GM23338 (cell line): ENCODE data around the gene ROBO1. TPM values are rescaled to one million over a fixed set of nuclear protein-coding genes. Genes with fewer than 3 reads are reported as not detected.

ENCODE experiments used
- ATAC-seq: fragments of 200-7000 bp; cut with Tn5 transposase; 3 replicates; pipeline ENCODE4 v1.9.1; 2020
- DNase-seq: peaks from one replicate; pipeline ENCODE4 v3.0.0-alpha.2; 2015; ENCODE audit warnings: low spot score
- H2AFZ ChIP-seq: fragments of 200-600 bp; sonication (generic); 2 replicates; pipeline ENCODE4 v1.8.0; 2016; ENCODE audit warnings: antibody characterized with exemption, mild to moderate bottlenecking, moderate library complexity
- H3F3A ChIP-seq: fragments of 200-600 bp; sonication (generic); replicated peaks from 2 replicates; pipeline ENCODE4 v1.8.0; 2017; ENCODE audit warnings: antibody characterized with exemption, mixed run types, low read depth
- H3K27ac ChIP-seq: fragments of 200-600 bp; sonication (generic); 2 replicates; pipeline ENCODE4 v1.6.1; 2016; ENCODE audit warnings: low read depth
- H3K27me3 ChIP-seq: fragments of 200-600 bp; sonication (generic); 2 replicates; pipeline ENCODE4 v1.8.0; 2016; ENCODE audit warnings: mild to moderate bottlenecking, mixed run types, moderate library complexity; ENCODE audit not compliant: insufficient read depth
- H3K36me3 ChIP-seq: fragments of 200-600 bp; sonication (generic); 2 replicates; pipeline ENCODE4 v1.8.0; 2016; ENCODE audit warnings: mild to moderate bottlenecking; ENCODE audit not compliant: insufficient read depth
- H3K4me1 ChIP-seq: fragments of 200-600 bp; sonication (generic); 2 replicates; pipeline ENCODE4 v1.8.0; 2016; ENCODE audit warnings: mild to moderate bottlenecking, moderate library complexity; ENCODE audit not compliant: insufficient read depth
- H3K4me2 ChIP-seq: fragments of 200-600 bp; sonication (generic); 2 replicates; pipeline ENCODE4 v1.7.1; 2017; ENCODE audit warnings: mixed run types
- H3K4me3 ChIP-seq: fragments of 200-600 bp; sonication (generic); 2 replicates; pipeline ENCODE4 v1.6.1; 2016; ENCODE audit warnings: mixed run types
- H3K79me2 ChIP-seq: fragments of 200-600 bp; sonication (generic); replicated peaks from 2 replicates; pipeline ENCODE4 v1.8.0; 2017; ENCODE audit warnings: mild to moderate bottlenecking; ENCODE audit not compliant: insufficient read depth
- H3K9me2 ChIP-seq: fragments of 200-600 bp; sonication (generic); 2 replicates; pipeline ENCODE4 v1.8.0; 2017; ENCODE audit not compliant: insufficient read depth
- H4K20me1 ChIP-seq: fragments of 200-600 bp; sonication (generic); replicated peaks from 2 replicates; pipeline ENCODE4 v1.8.0; 2017; ENCODE audit warnings: mild to moderate bottlenecking; ENCODE audit not compliant: insufficient read depth
- H3K27ac Mint-ChIP-seq: 2 replicates; pipeline ENCODE4 v1.8.0; 2020; ENCODE audit warnings: inconsistent platforms, mild to moderate bottlenecking, moderate library complexity, mixed read lengths
- H3K27me3 Mint-ChIP-seq: 3 replicates; pipeline ENCODE4 v1.8.0; 2022; ENCODE audit warnings: low read depth, mild to moderate bottlenecking, moderate library complexity, mixed read lengths, inconsistent platforms; ENCODE audit not compliant: insufficient read depth, poor library complexity
- H3K36me3 Mint-ChIP-seq: 3 replicates; pipeline ENCODE4 v1.8.0; 2021; ENCODE audit warnings: low read depth, mild to moderate bottlenecking, inconsistent platforms, moderate library complexity, mixed read lengths
- H3K4me1 Mint-ChIP-seq: 3 replicates; pipeline ENCODE4 v1.8.0; 2020; ENCODE audit warnings: mild to moderate bottlenecking, inconsistent platforms, mixed read lengths
- H3K4me3 Mint-ChIP-seq: 3 replicates; pipeline ENCODE4 v1.8.0; 2021; ENCODE audit warnings: moderate library complexity, mild to moderate bottlenecking, inconsistent platforms, mixed read lengths
- H3K9me3 Mint-ChIP-seq: 3 replicates; pipeline ENCODE4 v1.8.0; 2020; ENCODE audit warnings: moderate library complexity, mild to moderate bottlenecking, inconsistent platforms, mixed read lengths
- CREB1 ChIP-seq: fragments of 250-450 bp; sonication (Bioruptor Pico); IDR thresholded peaks from 2 replicates; pipeline ENCODE4 v1.5.0; 2020; ENCODE audit warnings: low read depth, mild to moderate bottlenecking, moderate library complexity
- CTCF ChIP-seq, 2 experiments: fragments of 200-600 bp in 1 of 2; sonication (generic) in 1 of 2; conservative IDR thresholded peaks; 2 replicates each; pipeline versions ENCODE4 v1.5.1 to v1.6.1; 2016 to 2017; ENCODE audit warnings: antibody characterized with exemption in 2 of 2, low read depth in 2 of 2, mild to moderate bottlenecking in 2 of 2, moderate library complexity in 1 of 2
- ETS1 ChIP-seq: IDR thresholded peaks from 2 replicates; pipeline ENCODE4 v1.6.1; 2016; ENCODE audit warnings: antibody characterized with exemption
- EZH2 ChIP-seq: fragments of 200-600 bp; sonication (generic); IDR thresholded peaks from one replicate; pipeline ENCODE4 v1.8.0; 2017; ENCODE audit warnings: antibody characterized with exemption, mild to moderate bottlenecking, low read depth; ENCODE audit not compliant: unreplicated experiment
- EZH2phosphoT487 ChIP-seq: fragments of 200-600 bp; sonication (generic); IDR thresholded peaks from one replicate; pipeline ENCODE4 v1.8.1; 2018; ENCODE audit warnings: antibody characterized with exemption; ENCODE audit not compliant: unreplicated experiment
- JUNB ChIP-seq: IDR thresholded peaks from one replicate; pipeline ENCODE4 v1.6.1; 2016; ENCODE audit warnings: antibody characterized with exemption; ENCODE audit not compliant: unreplicated experiment
- POLR2AphosphoS5 ChIP-seq: IDR thresholded peaks from 2 replicates; pipeline ENCODE4 v1.6.1; 2016; ENCODE audit warnings: antibody characterized with exemption, low read depth
- REST ChIP-seq: IDR thresholded peaks from one replicate; pipeline ENCODE4 v1.6.1; 2018; ENCODE audit warnings: antibody characterized with exemption; ENCODE audit not compliant: unreplicated experiment
- STAT1 ChIP-seq: IDR thresholded peaks from one replicate; pipeline ENCODE4 v1.6.1; 2016; ENCODE audit warnings: antibody characterized with exemption; ENCODE audit not compliant: unreplicated experiment
- ZNF114 ChIP-seq: fragments of 250-450 bp; sonication (Bioruptor Pico); IDR thresholded peaks from 2 replicates; pipeline ENCODE4 v1.5.0; 2020; ENCODE audit warnings: mild to moderate bottlenecking, moderate library complexity
- ZNF331 ChIP-seq: fragments of 250-450 bp; sonication (Bioruptor Pico); IDR thresholded peaks from 2 replicates; pipeline ENCODE4 v1.5.0; 2020; ENCODE audit warnings: low read depth, mild to moderate bottlenecking, moderate library complexity
- polyA plus RNA-seq: library from polyadenylated mRNA; unstranded; fragments of >200 nt; fragmentation: Nextera tagmentation; extraction: Ambion mirVana; gene quantifications from 2 replicates; pipeline ENCODE4 v1.2.1, GENCODE V29; 2016
- total RNA-seq: library from RNA; depleted of rRNA; stranded (reverse); fragments of >200 nt; shearing (Covaris generic); gene quantifications from 2 replicates; pipeline ENCODE4 v1.2.3, GENCODE V29; 2014

Gene ROBO1
- total and polyA plus RNA-seq, 2 experiments from 2014 or later, result 19.2 to 78.3 TPM

DNA sequence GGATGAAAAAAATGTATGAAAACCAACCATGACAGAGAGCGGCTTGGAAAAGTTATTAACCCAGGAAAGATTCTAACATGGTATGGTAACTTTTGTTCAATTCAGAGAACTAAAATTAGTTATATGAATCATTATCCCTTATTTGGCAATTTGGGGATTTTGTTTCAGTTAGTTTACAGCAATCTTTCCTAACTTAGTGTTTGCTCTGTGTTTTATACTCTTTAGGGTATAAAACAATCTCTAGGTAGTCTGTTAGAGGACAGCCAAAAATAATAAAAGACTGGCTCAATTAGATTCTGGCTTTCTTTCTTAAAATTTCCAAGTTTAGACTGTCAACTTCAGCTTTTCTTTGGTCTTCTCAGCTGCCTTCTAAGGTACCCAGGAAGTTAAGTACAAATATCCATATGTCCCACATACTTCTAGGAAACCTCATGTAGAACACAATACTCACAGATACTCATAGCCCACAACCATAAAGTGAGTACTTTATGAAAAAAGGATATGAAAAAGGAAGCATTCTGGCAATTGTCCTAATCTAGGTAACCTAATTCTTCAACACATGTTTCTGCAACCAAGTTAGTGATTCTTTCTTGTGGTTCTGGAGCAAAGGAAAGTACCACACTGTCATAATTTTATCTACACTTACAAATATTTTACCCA lies 849.3 kb downstream of the ROBO1 start (continued):
- TF ChIP-seq EZH2, result no peak
- TF ChIP-seq REST, result no peak

GRCh38 chr3:78917536-78917935 lies 850.3 kb downstream of the ROBO1 start:
- H3F3A ChIP-seq, result no peaks in the 10 kb centered on the region
- Mint-ChIP-seq H3K36me3 (no peaks in the 10 kb centered on the region), H3K4me1 (peaks cover 7% of the 10 kb centered on the region; the same call in 2 of the 3 replicates), H3K4me3 (no peak overlapping the region), H3K9me3 (no peaks in the 10 kb centered on the region), H3K27me3 (no peaks in the 10 kb centered on the region), H3K27ac (no peak overlapping the region)
- no peak overlapping the region for H2AFZ ChIP-seq
- DNase-seq (no peak), ATAC-seq (no peak)
- H3K79me2 ChIP-seq, result peaks cover 16% of the 10 kb centered on the region
- H3K27me3 ChIP-seq, result no peaks in the 10 kb centered on the region
- H3K27ac ChIP-seq, result no peak overlapping the region
- H4K20me1 ChIP-seq, result peaks cover 10% of the 10 kb centered on the region; the same call in 1 of the 2 replicates
- no peaks in the 10 kb centered on the region for H3K36me3 ChIP-seq
- H3K4me1 ChIP-seq, result no peaks in the 10 kb centered on the region; the same call in 1 of the 2 replicates
- H3K4me3 ChIP-seq, result no peak overlapping the region
- no peak overlapping the region for H3K4me2 ChIP-seq
- TF ChIP-seq EZH2, result no peak
- no peak for TF ChIP-seq CREB1 (CRISPR knock-in tag)
- TF ChIP-seq ZNF331 (CRISPR knock-in tag), result no peak
- no peak for TF ChIP-seq JUNB
- no peaks in the 10 kb centered on the region for H3K9me2 ChIP-seq

DNA sequence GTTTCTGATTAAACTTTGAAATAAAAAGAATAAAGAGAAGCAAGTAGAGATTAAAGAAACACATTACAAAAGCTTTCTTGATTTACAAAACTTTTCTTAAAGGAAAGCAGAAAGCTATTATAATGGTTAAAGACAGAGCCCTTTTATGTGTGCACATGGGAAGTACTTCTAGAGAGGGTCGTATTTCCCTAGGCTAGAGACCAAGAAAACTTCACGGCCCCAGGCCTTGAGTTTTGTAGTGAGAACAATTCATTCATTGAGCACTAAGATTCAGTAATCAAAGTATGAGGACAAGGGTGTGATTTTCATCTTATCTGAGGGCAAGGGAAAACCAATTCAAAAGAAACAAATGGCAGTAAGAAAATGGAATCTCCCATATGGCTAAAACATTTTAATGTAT lies 854.1 kb downstream of the ROBO1 start:
- Mint-ChIP-seq H3K4me3 (no peak overlapping the region), H3K4me1 (peaks cover 7% of the 10 kb centered on the region; the same call in 2 of the 3 replicates)
- peak; percentile 50 for ATAC-seq
- TF ChIP-seq ZNF331 (CRISPR knock-in tag) (no peak), POLR2AphosphoS5 (no peak), ZNF114 (CRISPR knock-in tag) (no peak), EZH2 (no peak), REST (no peak), EZH2phosphoT487 (no peak), JUNB (no peak), STAT1 (no peak), CTCF (conservative IDR thresholded peaks at IDR 0.05; ENCODE audit: low read depth in 2 of 2) (no peak), ETS1 (no peak), CREB1 (CRISPR knock-in tag) (no peak)

More for the DNA sequence above, 854.1 kb downstream of the ROBO1 start:
- no peak overlapping the region for H3K27ac ChIP-seq
- no peaks in the 10 kb centered on the region for H3K27me3 ChIP-seq
- H3K9me3 Mint-ChIP-seq, result no peaks in the 10 kb centered on the region
- no peak overlapping the region for H3K27ac Mint-ChIP-seq
- H3K79me2 ChIP-seq, result peaks cover 15% of the 10 kb centered on the region; the same call in 1 of the 2 replicates
- peaks cover 10% of the 10 kb centered on the region; the same call in 1 of the 2 replicates for H4K20me1 ChIP-seq
- H3K9me2 ChIP-seq, result no peaks in the 10 kb centered on the region
- H3K4me2 ChIP-seq, result no peak overlapping the region
- no peaks in the 10 kb centered on the region for H3K27me3 Mint-ChIP-seq
- DNase-seq, result peak; percentile 25
- H2AFZ ChIP-seq, result no peak overlapping the region
- H3K36me3 ChIP-seq, result no peaks in the 10 kb centered on the region
- no peak overlapping the region for H3K4me3 ChIP-seq
- H3F3A ChIP-seq, result no peaks in the 10 kb centered on the region
- no peaks in the 10 kb centered on the region for H3K36me3 Mint-ChIP-seq
- H3K4me1 ChIP-seq, result no peaks in the 10 kb centered on the region; the same call in 1 of the 2 replicates
